H7 (cell line): ENCODE results near the gene OBSCN. TPM values are rescaled to one million over a fixed set of nuclear protein-coding genes. Genes with fewer than 3 reads are reported as not detected.

Experiments
- DNase-seq: peaks from one replicate; pipeline ENCODE4 v3.0.0; 2012
- H3K27me3 ChIP-seq: 2 replicates; pipeline ENCODE4 v1.6.0; 2011; ENCODE audit warnings: mild to moderate bottlenecking, low read length; ENCODE audit not compliant: control insufficient read depth, insufficient read depth
- H3K36me3 ChIP-seq: replicated peaks from 2 replicates; pipeline ENCODE4 v1.5.1; 2011; ENCODE audit warnings: low read length; ENCODE audit not compliant: control insufficient read depth, insufficient read depth
- H3K4me3 ChIP-seq: 2 replicates; pipeline ENCODE4 v1.5.1; 2011; ENCODE audit warnings: low read depth, mild to moderate bottlenecking, control low read depth, low read length, moderate library complexity; ENCODE audit not compliant: insufficient read depth
- total RNA-seq: library from RNA; depleted of rRNA; stranded (reverse); fragments of >200 nt; shearing (Covaris generic); gene quantifications from 2 replicates; pipeline ENCODE4 v1.2.3, GENCODE V29; 2014

OBSCN gene
- total RNA-seq, 1 experiment from 2014 or later: 18.9 TPM

- peak; percentile 57 for DNase-seq
- no peaks in the 10 kb centered on the region for H3K27me3 ChIP-seq
- no peaks in the 10 kb centered on the region for H3K36me3 ChIP-seq
- no peak overlapping the region for H3K4me3 ChIP-seq
These were observed 155.1 kb downstream of the OBSCN start for GRCh38 chr1:228362884-228363450.

- H3K36me3 ChIP-seq: no peaks in the 10 kb centered on the region
- DNase-seq: peak; percentile 58
- no peak overlapping the region for H3K4me3 ChIP-seq
- H3K27me3 ChIP-seq: no peaks in the 10 kb centered on the region
These were observed 155.8 kb downstream of the OBSCN start for GRCh38 chr1:228363686-228364067.

- H3K4me3 ChIP-seq: no peak overlapping the region
- DNase-seq: peak; percentile 54
- no peaks in the 10 kb centered on the region for H3K36me3 ChIP-seq
- H3K27me3 ChIP-seq: no peaks in the 10 kb centered on the region
These were observed 156.3 kb downstream of the OBSCN start for GRCh38 chr1:228364068-228364705.

GRCh38 chr1:228364706-228365213 lies 156.9 kb downstream of the OBSCN start:
- no peak overlapping the region for H3K4me3 ChIP-seq
- DNase-seq: peak; percentile 57
- no peaks in the 10 kb centered on the region for H3K27me3 ChIP-seq
- no peaks in the 10 kb centered on the region for H3K36me3 ChIP-seq

GRCh38 chr1:228365271-228366061 lies 157.6 kb downstream of the OBSCN start:
- H3K36me3 ChIP-seq: no peaks in the 10 kb centered on the region
- H3K4me3 ChIP-seq: no peak overlapping the region
- DNase-seq: peak; percentile 61
- H3K27me3 ChIP-seq: no peaks in the 10 kb centered on the region

GRCh38 chr1:228366062-228366865 lies 158.4 kb downstream of the OBSCN start:
- Histone ChIP-seq H3K27me3 (no peaks in the 10 kb centered on the region), H3K36me3 (no peaks in the 10 kb centered on the region), H3K4me3 (no peak overlapping the region)
- peak; percentile 49 for DNase-seq

- Histone ChIP-seq H3K27me3 (no peaks in the 10 kb centered on the region), H3K4me3 (no peak overlapping the region), H3K36me3 (no peaks in the 10 kb centered on the region)
- peak; percentile 69 for DNase-seq
These were observed 159.3 kb downstream of the OBSCN start for GRCh38 chr1:228366866-228367741.

GRCh38 chr1:228367798-228368791 lies 160.3 kb downstream of the OBSCN start:
- H3K27me3 ChIP-seq: no peaks in the 10 kb centered on the region
- no peak overlapping the region for H3K4me3 ChIP-seq
- H3K36me3 ChIP-seq: no peaks in the 10 kb centered on the region
- DNase-seq: peak; percentile 90

- DNase-seq: peak; percentile 45
- H3K4me3 ChIP-seq: no peak overlapping the region
- H3K36me3 ChIP-seq: no peaks in the 10 kb centered on the region
- H3K27me3 ChIP-seq: no peaks in the 10 kb centered on the region
These were observed 161.2 kb downstream of the OBSCN start for GRCh38 chr1:228368801-228369607.

GRCh38 chr1:228369608-228370438 lies 162.0 kb downstream of the OBSCN start:
- DNase-seq: peak; percentile 52
- H3K36me3 ChIP-seq: no peaks in the 10 kb centered on the region
- H3K4me3 ChIP-seq: no peak overlapping the region
- H3K27me3 ChIP-seq: no peaks in the 10 kb centered on the region

GRCh38 chr1:228370439-228370940 lies 162.6 kb downstream of the OBSCN start:
- Histone ChIP-seq H3K27me3 (no peaks in the 10 kb centered on the region), H3K36me3 (no peaks in the 10 kb centered on the region), H3K4me3 (no peak overlapping the region)
- no peak for DNase-seq
